HG02970 (cell line): ENCODE data around the gene CEP55.

ENCODE experiments used
- ATAC-seq: cut with Tn5 transposase; IDR thresholded peaks from one replicate; pipeline ENCODE4 v1.9.1; 2021; ENCODE audit warnings: mild to moderate bottlenecking, moderate library complexity, moderate number of reproducible peaks; ENCODE audit not compliant: unreplicated experiment, low FRiP score

The CEP55 gene

DNA sequence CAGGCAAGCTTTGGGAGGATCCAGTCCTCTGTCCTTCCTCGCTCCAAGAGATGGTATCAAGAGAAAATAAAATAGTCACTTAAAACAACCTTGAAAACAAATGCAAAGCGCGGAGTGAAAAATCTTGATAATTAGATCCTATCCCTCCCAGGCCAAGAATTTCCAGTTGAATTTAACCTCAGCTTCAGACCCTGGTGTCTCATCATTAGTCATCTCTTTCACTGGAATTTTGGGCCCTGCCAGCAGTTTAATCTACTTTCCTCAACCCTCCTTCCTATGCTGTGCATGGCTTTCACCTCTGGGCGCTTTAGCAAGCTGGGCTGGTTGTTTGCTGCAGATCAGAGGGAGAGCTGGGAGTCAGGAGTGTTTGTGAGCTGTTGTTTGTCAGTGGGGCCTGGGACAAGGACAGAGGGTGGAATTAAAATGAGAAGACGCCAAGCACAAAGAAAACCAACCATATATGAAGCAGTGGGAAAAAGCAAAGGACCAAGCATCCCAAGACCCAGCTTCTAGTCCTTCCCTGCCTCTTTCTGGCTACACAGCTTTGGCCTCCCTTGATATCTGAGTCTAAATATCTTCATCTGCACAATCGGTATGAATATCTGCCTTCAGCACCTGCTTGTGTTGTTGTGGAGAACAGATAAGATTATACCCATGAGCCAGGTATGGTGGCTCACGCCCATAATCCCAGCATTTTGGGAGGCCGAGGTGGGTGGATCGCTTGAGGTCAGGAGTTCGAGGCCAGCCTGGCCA, 27.8 kb upstream of the CEP55 start:
- no peak for ATAC-seq

DNA sequence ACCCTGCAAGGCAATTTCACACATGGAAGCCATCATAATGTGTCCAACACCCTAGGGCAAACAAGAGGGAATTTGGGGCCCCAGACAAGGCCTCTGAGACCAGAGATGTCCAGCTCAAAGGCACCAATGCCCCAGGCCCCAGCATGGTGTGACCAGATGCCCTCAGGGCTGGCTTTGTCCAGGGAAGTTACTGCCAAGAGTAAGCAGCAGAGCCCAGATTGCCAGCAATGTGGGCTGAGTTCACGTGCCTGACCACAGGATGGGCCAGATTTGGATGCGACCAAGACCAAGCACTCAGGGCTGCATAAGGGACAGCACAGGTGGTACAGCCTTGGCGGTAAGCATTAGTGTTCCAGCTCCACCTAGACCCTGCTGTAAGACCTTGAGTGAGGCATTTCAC, 27.0 kb upstream of the CEP55 start:
- no peak for ATAC-seq

DNA sequence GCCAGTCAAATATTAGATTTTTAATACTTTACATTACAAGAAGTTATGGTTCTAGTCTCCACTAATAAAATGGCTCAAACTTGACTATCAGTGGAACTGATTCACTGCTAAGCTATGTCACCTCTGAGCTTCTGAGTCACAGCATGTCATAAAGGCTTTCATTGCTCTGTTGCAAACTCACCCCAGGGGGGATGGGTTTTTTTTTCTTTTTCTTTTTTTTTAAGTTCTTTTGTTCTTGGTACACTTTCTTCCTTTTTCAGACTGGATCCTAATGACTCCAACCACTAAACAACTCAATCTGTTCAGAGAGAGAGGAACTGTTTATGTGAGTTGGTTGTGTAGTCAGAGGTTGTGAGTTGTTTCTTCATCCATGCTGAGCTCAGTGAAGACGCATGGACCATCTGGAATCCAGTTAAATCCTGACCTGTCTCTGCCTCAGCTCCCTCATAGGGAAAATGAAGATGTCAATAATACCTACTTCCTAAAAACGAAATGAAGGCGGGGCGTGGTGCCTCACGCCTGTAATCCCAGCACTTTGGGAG, 25.2 kb upstream of the CEP55 start:
- no peak for ATAC-seq

DNA sequence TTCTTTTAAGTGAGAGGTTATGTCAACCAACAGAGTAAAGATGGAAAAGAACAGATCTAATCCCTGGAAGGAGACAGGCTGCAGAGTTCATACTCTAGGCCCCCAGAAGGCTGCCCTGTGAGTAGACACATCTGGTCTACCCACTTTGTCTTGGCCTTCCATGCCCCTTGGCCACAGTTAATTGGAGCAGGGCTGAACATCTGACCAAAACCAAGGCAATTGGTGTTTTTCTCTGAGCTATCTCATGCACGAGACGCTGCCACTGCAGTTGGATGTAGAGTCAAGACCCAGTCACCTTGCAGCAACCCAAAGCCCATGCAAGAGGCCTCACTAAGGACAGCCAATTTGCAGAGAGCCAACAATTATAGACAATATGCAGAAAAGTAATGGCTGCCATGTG, 23.3 kb upstream of the CEP55 start:
- no peak for ATAC-seq

DNA sequence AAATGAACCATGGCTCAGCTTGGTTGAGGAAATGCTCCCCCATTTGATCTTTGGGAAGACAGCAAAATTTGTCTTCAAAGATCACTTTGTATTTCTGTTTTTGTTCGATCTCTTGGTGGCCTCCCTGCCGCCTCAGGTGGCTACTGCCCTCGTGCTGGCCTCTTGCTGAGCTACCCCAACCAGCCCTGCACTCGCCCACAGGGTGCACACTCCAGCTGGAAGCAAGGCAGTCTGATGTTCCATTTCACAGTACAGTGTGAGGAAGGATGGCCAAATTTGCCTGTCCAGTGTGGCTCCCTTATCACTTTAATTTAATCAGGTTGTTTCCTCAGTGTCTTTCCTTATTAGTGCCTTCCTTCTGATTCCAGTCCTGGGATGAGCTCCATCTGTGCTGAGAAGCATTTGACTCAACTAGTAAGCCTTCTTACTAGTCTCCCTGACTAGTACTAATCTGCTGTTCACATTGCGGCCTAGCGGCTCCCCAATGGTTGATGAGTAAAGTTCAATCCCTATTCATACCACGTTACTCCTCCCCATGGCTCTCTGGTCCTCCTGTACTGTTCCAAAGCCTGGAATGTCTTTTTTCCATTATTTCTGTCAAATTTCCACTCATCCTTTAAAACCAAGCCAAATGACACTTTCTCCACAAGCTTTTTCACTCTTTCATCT, 22.5 kb upstream of the CEP55 start:
- no peak for ATAC-seq

DNA sequence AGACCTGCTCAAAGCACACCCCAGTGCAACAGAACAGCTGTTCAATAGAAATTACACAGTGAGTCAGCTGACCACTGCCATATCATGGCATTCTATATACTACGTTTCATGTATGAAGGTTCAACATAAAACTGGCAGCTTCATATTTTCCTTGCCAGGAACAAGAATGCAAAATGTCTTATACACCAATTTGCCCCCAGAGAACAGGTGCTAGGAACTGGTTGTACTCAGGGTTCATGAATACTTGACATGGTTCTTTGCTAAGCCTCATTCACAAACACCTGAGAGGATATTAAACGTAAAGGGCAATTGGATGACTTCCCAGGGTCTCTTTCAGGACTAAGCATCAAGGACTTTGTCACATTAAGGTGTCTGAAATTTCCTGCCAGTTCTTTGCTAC, 21.2 kb upstream of the CEP55 start:
- no peak for ATAC-seq

DNA sequence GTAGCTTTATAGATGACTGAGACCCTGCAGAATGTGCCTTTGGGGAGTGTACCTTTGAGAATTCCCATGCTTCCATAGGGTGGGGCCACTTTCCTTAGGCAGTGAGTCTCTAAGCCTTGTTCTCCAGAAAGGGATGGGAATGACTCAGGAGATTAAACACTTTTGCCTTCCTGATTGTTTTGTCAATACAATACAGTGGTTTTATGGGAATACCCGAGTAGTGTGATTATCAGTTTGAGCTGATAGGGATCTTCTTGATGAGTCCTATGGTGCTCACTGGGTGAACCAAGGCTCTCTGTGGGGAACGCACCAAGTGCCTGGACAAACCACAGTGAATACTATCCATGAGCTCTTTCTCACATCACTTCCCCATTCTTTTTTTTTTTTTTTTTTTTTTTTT, 20.5 kb upstream of the CEP55 start:
- no peak for ATAC-seq

DNA sequence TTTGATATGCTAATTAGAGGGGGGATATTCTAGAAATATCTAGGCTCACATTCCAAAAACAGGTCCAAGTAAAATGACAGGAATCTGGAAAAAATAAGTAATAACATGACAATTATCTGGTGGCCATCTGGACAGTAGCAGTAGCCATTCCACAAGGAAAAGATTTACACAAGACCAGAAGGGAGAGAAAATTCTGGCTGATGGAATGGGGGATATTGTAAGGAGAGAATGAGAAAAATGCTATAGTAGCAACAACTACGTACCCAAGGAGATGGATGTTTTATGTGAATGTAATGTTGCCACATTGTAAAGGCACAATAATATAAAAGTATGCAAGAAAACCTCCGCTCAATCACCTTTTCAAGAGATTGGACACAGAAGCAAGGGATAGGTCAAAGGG, 19.7 kb upstream of the CEP55 start:
- ATAC-seq: no peak

DNA sequence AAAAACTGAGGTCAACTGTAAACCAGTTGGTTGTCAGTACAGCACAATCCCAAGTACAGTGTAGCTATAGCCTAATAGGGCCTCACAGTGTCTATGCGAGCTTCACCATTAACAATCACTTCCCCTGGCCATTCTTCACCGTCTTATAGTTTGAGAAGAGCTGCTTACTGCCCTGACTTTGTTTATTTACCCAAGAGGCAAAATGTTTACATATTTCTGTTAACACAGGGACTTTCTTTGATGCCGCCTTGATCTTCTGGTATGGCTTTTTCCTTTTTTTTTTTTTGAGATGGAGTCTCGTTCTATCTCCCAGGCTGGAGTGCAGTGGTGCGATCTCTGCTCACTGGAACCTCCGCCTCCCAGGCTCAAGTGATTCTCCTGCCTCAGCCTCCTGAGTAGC, 17.5 kb upstream of the CEP55 start:
- ATAC-seq: no peak

DNA sequence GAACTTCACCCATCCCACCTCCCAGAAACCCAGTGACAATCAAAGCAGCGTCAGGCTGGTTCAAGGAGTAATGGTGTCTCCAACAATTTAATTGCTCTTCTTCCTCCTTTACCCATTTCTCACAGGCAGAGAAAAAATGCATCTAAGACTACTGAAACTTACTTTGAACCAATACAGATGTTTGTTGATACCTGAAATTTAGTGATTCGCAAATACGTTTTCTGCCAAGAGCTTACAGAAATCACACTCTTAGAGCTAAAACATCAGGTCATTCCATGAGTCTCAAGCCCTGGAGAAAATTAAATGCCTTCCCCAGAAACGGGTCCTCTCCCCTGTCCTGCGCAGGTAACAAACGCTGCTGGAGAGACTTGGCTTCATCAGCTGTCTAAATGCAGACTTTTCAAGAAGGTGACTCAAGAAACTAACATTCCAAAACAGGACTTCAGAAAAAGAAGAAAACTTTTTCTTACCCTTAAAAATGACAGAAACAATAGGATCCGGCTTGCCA, 14.7 kb upstream of the CEP55 start:
- ATAC-seq: no peak

DNA sequence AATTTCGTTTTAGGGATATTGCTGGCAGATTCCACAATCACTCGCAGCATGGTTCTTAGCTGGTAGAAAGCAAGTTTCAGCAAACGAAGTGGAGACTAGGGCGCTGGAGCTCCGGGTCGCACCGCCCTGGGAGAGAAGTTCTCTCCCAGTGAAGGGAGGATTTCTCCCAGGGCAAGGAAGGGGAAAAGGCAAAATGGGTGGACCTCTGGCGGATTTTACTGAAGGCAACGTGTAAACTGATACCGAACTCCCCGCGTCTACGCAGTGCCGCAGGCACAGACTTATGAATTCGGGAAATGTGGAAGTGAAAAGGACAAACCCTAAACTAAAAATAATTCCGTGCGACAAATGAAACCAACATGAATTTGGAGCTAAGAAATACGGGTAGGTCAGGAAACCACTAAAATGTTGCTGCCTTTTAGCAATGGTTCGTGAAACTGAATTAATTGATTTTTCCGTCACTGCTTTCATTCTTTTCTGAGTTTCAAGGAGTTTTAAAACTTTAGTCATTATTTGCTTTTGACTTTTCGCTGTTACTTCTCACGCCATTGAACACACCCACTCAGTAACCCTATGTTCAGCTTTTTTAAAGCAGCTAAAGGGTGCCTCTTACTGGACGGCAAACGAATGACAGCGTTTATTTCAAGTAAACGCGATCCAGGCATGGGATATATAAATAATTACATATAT, 14.1 kb upstream of the CEP55 start, which contains the start of gene MYOF:
Gene MYOF (minus strand): TSS at position 190 of the 690 bp plus-strand sequence. CDS start 140 bp downstream, at position 50.
- peak; percentile 54 for ATAC-seq

DNA sequence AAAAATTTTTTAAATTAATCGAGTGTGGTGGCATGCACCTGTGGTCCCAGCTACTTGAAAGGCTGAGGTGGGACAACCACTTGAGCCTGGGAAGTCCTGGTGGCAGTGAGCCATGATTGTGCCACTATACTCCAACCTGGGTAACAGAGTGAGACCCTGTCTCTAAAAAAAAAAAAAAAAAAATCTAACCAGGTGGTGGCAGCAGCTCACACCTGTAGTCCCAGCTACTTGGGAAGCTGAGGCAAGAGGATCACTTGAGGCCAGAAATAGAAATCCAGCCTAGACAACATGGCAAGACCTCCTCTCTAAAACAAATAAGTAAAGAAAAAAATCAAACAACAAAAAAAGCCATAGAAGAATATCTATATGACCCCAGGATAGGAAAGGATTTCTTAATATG, 10.7 kb upstream of the CEP55 start:
- ATAC-seq: no peak

DNA sequence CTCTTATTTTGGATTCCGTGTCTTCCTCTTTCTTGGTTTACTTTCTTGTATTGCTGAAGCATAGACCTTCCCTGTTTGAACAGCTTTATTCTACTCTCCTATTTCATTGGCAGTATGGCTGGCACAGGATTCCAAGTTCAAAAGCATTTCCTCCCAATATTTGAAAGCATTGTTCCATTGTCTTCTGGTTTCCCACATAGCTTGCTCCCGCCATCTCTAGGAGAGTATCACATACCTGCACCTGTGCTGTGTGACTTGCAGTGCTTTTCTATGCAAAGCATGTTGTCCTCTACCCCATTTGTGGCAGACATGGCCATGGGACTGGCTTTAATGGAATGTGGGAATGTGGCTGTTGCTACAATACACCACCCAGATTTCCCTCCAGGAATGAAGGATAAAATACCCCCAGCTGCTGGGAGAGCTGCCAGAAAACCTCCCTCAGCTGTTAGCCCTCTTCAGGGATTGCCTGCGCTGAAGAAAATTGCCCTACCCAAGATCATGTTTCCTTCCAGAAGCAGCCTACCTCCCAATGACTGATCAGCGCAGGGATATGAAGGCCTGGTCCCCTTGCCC, 7.4 kb upstream of the CEP55 start:
- no peak for ATAC-seq

DNA sequence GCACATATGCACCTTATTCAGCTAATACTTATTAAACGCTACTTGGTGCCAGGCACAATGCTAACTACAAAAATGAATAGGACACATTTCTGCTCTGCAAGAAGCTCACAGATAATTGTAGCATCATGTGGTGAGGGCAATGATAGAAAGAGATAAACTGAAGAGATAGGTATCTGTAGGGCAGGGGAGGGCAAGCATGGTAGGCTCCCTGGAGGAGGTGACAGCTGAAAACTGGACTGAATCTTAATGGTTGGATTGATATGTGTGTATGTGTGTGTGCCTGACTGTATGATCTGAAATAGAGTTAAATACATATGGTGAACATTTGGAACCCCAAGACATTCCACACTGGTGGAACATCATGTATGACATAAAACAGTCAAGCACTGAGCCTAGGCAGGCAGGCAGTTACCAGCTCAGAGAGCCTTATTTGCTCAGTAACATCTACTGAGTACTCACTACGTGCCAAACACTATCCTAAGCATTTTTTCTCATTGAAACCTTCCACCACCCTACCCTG, 4.8 kb upstream of the CEP55 start:
- ATAC-seq: no peak

DNA sequence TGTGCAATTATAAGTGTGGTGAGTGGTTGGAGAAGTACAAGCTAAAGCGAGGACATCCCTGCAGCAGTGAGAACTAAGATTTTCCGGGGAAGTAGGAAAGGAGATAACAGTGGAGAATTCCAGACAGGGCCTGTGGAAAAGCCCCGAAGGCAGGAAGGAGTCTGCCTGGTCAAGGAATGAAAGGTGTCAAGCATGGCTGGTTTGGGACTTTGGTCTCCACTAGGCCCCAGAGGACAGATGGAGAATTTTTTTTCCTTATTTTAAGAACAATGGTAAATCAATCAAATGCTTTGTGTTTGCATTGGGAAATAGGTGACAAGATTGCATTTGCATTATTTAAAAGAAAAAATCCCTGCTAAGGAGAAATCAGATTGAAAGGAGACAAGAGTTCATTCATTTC, 3.2 kb upstream of the CEP55 start:
- ATAC-seq: no peak

DNA sequence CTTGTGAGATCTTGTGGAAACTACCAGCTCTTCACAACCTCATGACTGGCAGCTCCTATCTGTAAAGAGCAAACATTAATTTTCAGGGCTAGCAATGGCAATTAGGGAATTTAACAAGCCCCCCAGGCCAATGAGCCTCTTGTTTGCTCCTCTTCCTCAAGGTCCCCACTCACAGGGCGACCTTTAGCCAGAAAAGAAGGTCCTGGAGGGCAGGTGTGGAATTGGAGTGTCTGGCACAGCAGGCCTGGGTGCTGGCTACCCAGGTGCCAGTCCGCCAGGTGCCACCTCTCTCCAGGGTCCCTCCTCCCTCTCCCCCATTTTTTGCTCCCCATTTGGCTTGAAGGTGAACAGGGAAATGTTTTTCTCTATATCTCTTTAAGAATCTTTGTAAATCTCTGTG, 1.9 kb upstream of the CEP55 start:
- ATAC-seq: no peak

DNA sequence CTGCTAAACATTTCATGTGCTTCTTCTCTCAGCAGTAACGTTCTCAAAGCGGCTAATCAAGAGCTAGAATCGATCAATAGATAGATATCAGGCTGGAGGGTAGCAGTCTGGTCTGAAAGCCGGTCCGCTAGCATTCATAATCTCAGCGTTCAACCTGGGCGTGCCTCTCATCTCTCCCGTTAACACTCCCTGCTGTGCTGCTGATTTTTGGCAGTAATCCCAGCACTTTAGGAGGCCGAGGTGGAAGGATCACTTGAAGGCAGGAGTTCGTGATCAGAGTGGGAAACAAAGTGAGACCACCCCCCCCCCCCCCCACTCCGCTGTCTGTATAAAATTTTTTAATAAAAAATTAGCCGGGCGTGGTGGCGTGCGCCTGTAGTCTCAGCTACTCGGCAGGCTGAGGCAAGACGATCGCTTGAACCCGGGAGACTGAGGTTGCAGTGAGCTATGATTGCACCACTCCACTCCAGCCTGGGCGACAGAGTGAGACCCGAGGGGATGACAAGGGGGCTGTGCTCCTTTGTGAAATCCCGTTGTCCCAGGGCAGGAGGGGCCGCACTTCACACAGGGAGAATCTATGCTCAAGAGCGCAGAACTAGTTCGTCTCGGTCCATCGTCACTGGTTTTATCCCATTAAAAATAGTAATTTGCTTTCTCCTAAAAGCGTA, 624 bp upstream of the CEP55 start:
- peak; percentile 15 for ATAC-seq

DNA sequence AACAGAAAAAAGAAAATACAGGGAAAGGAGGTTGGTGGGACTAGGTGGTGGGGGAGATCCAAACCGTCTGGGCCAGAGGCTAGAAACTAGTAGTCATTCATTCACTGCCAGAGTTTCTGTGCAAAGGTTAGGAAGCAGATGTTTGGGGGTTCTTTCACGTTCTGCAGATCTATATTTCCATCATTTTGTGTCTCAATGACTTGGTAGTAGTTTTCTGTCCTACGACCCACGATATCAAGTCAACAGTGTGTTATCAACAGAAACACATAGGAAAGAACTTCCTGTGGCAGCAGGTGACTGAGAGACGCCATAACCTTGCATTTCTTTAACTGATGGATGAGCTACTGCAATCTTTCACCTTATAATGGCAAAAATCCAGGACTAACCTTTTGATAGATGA, 1.8 kb downstream of the CEP55 start:
- no peak for ATAC-seq

DNA sequence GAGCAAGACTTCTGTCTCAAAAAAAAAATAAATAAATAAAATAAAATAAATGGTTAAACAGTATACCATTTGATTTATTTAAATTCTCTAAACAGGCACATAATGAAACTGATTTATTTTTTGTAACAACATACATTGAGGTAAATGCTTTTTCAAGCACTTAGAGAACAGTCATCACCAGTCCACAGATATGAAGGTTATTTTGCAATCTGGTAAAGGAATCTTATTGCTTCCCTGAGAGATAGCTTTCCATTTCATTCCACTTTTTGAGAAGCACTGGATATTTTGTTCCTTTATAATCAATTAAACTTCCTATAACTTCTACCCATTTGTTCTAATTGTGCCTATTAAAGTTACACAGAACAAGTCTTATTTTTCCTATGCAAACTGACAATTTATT, 5.2 kb downstream of the CEP55 start:
- no peak for ATAC-seq

DNA sequence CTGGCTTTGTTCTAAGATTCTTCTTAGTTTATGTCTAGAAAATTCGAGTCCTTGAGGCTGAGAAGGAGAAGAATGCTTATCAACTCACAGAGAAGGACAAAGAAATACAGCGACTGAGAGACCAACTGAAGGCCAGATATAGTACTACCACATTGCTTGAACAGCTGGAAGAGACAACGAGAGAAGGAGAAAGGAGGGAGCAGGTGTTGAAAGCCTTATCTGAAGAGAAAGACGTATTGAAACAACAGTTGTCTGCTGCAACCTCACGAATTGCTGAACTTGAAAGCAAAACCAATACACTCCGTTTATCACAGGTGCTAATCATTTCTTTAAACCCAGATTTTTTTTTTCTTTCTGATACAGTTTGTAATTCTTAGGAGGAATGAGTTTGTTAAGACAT, 6.7 kb downstream of the CEP55 start:
- ATAC-seq: no peak
